Measurements from ENCODE around the gene SCAPER.

Gene SCAPER

DNA sequence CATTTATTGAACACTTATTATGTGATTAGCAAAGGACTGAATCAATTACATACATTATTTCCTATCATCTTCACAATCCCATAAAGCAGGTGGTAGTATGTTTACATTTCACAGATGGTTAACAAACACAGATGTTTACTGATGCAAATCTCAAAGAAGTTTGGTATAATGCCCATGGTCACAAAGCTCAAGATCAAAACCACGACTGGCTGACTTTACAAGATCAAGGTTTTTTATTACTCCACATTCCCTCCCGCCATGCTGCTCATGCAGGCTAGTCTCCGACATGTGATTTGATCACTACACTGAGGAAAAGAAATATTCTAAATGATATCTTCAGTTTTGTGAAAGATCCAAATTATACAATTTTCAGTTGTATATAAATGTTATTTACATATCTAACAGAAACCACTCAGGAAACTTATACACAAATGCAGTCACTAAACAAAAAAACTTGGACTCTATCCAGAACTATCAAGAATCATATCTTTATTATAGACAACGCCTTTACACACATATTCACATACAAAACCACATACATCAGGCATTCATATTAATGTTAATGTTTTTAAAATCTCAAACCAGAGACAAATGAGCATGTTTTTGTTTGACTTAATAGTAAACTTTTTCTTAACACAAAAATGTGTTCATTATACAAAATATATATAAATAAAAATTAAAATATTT is 235.5 kb downstream of the SCAPER start:
- no peaks in the 10 kb centered on the region for H3K27me3 ChIP-seq (ENCODE audit: insufficient read depth, poor library complexity, severe bottlenecking)
- no peaks in the 10 kb centered on the region for H3K9me3 ChIP-seq (ENCODE audit: severe bottlenecking)
- TF ChIP-seq CTCF (IDR thresholded peaks at IDR 0.05; ENCODE audit: poor library complexity, severe bottlenecking) = no peak
- H3K36me3 ChIP-seq (ENCODE audit: low read depth) = no peaks in the 10 kb centered on the region
- ATAC-seq (ENCODE audit: low read depth) (no peak), DNase-seq (ENCODE audit: low spot score) (no peak)
- H3K4me1 ChIP-seq (ENCODE audit: insufficient read depth, poor library complexity, severe bottlenecking) = no peaks in the 10 kb centered on the region
- H3K27ac ChIP-seq (ENCODE audit: poor library complexity, severe bottlenecking) = no peak overlapping the region
- no peak overlapping the region for H3K4me3 ChIP-seq (ENCODE audit: severe bottlenecking)

- ATAC-seq (ENCODE audit: low read depth) (no peak), DNase-seq (ENCODE audit: low spot score) (no peak)
- Histone ChIP-seq H3K27me3 (ENCODE audit: insufficient read depth, poor library complexity, severe bottlenecking) (no peaks in the 10 kb centered on the region), H3K4me3 (ENCODE audit: severe bottlenecking) (no peak overlapping the region), H3K4me1 (ENCODE audit: insufficient read depth, poor library complexity, severe bottlenecking) (no peaks in the 10 kb centered on the region), H3K36me3 (ENCODE audit: low read depth) (no peaks in the 10 kb centered on the region), H3K27ac (ENCODE audit: poor library complexity, severe bottlenecking) (no peak overlapping the region), H3K9me3 (ENCODE audit: severe bottlenecking) (no peaks in the 10 kb centered on the region)
- TF ChIP-seq CTCF (IDR thresholded peaks at IDR 0.05; ENCODE audit: poor library complexity, severe bottlenecking) = no peak
Observed at GRCh38 chr15:76668900-76669299, 236.2 kb downstream of the SCAPER start.

DNA sequence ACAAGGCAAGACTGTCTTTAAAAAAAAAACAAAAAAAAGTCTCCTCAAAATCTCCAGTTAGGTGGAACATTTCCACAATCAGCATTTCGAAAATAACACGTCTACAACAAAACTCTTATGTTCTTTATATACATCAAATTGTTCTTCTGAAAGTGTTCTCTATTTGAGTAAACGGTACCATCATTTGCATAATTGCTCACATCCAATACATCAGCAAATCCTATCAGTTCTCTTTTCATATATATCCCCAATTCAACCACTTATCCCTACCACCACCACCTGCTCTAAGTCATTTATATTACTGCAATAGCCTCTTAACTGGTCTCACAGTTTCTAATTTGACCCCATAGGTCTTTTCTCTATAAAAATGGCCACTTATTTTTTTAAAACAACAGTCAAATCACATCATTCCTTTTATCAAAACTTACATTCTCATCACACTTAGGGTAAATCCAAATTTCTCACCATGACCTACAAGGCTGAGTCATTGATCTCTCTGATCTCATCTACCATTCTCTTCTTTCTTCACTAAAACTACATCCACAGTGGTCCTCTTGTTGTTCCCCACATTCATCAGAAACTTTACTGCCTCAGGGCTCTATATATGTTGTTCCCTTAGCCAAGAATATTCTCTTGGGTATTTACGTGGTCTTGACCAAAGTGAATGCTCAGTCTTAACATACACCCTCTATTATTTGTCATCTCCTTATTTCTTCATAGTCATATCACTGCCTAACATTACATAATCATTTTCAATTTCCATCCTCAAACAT is 237.0 kb downstream of the SCAPER start:
- H3K9me3 ChIP-seq (ENCODE audit: severe bottlenecking) = no peaks in the 10 kb centered on the region
- ATAC-seq (ENCODE audit: low read depth) (no peak), DNase-seq (ENCODE audit: low spot score) (no peak)
- H3K27ac ChIP-seq (ENCODE audit: poor library complexity, severe bottlenecking) = no peak overlapping the region
- no peaks in the 10 kb centered on the region for H3K4me1 ChIP-seq (ENCODE audit: insufficient read depth, poor library complexity, severe bottlenecking)
- H3K4me3 ChIP-seq (ENCODE audit: severe bottlenecking) = no peak overlapping the region
- TF ChIP-seq CTCF (IDR thresholded peaks at IDR 0.05; ENCODE audit: poor library complexity, severe bottlenecking) = no peak
- H3K36me3 ChIP-seq (ENCODE audit: low read depth) = no peaks in the 10 kb centered on the region
- no peaks in the 10 kb centered on the region for H3K27me3 ChIP-seq (ENCODE audit: insufficient read depth, poor library complexity, severe bottlenecking)

DNA sequence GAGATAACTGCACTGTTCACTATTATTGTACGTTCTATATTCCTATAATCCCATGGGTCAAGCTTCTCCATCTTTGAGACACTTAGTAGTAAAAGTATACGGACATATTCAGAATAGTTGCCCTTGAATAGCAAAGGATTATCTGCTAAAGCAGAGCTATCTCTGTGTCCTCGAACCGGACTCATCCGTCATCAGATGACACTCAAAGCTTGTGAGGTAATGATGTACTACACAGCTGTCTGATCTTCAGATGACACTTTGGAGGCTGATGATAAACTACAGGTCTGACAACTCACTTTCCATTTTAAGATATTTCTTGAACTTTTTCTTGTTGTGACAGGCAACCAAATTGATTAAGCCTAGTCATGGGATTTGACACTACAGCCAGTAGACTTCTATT is 240.2 kb downstream of the SCAPER start:
- ATAC-seq (ENCODE audit: low read depth) (no peak), DNase-seq (ENCODE audit: low spot score) (no peak)
- Histone ChIP-seq H3K4me3 (ENCODE audit: severe bottlenecking) (no peak overlapping the region), H3K4me1 (ENCODE audit: insufficient read depth, poor library complexity, severe bottlenecking) (no peaks in the 10 kb centered on the region), H3K36me3 (ENCODE audit: low read depth) (no peaks in the 10 kb centered on the region), H3K9me3 (ENCODE audit: severe bottlenecking) (no peaks in the 10 kb centered on the region), H3K27ac (ENCODE audit: poor library complexity, severe bottlenecking) (no peak overlapping the region), H3K27me3 (ENCODE audit: insufficient read depth, poor library complexity, severe bottlenecking) (no peaks in the 10 kb centered on the region)
- TF ChIP-seq CTCF (IDR thresholded peaks at IDR 0.05; ENCODE audit: poor library complexity, severe bottlenecking) = no peak

- Histone ChIP-seq H3K36me3 (ENCODE audit: low read depth) (no peaks in the 10 kb centered on the region), H3K9me3 (ENCODE audit: severe bottlenecking) (no peaks in the 10 kb centered on the region), H3K4me3 (ENCODE audit: severe bottlenecking) (no peak overlapping the region), H3K4me1 (ENCODE audit: insufficient read depth, poor library complexity, severe bottlenecking) (no peaks in the 10 kb centered on the region), H3K27me3 (ENCODE audit: insufficient read depth, poor library complexity, severe bottlenecking) (no peaks in the 10 kb centered on the region), H3K27ac (ENCODE audit: poor library complexity, severe bottlenecking) (no peak overlapping the region)
- no peak for TF ChIP-seq CTCF (IDR thresholded peaks at IDR 0.05; ENCODE audit: poor library complexity, severe bottlenecking)
- no peak for ATAC-seq (ENCODE audit: low read depth)
- DNase-seq (ENCODE audit: low spot score) = no peak
Observed at GRCh38 chr15:76664411-76664810, 240.7 kb downstream of the SCAPER start.
